Sigmoid colon (tissue), 7 donors: ENCODE measurements around the gene LSM5. TPM values are rescaled to one million over a fixed set of nuclear protein-coding genes. Genes with fewer than 3 reads are reported as not detected.

Source experiments
- DNase-seq: peaks from one replicate; pipeline ENCODE4 v3.0.0-alpha.2; 2019
- H3K27ac ChIP-seq, 4 donors: fragments of 200-600 bp; sonication (generic); one replicate each; pipeline ENCODE4 v1.5.1; 2016 to 2019; ENCODE audit warnings: mild to moderate bottlenecking in 1 of 4
- H3K27me3 ChIP-seq, 3 donors: fragments of 200-600 bp; sonication (generic); one replicate each; pipeline ENCODE4 v1.5.1; 2019; ENCODE audit warnings: mild to moderate bottlenecking in 1 of 3
- H3K36me3 ChIP-seq, 4 donors: fragments of 200-600 bp; sonication (generic); one replicate each; pipeline ENCODE4 v1.5.1; 2016 to 2019
- H3K4me1 ChIP-seq, 4 donors: fragments of 200-600 bp; sonication (generic); one replicate each; pipeline ENCODE4 v1.5.1; 2017 to 2019
- H3K4me3 ChIP-seq, 4 donors: fragments of 200-600 bp; sonication (generic); one replicate each; pipeline ENCODE4 v1.5.1; 2017 to 2019; ENCODE audit warnings: mild to moderate bottlenecking in 2 of 4, moderate library complexity in 1 of 4
- H3K9me3 ChIP-seq, 4 donors: fragments of 200-600 bp in 3 of 4; sonication (generic) in 3 of 4; one replicate each; pipeline versions ENCODE4 v1.5.1 to v1.6.1; 2013 to 2019
- CTCF ChIP-seq, 4 experiments: fragments of 450-650 bp in 3 of 4; fragments of 200-600 bp in 1 of 4; IDR thresholded peaks; one replicate each; pipeline ENCODE4 v1.5.1; 2016 to 2019; ENCODE audit warnings: antibody characterized with exemption in 4 of 4, mild to moderate bottlenecking in 3 of 4, moderate library complexity in 2 of 4
- EP300 ChIP-seq, 4 donors: sonication (generic); formaldehyde crosslinking; IDR thresholded peaks; one replicate each; pipeline ENCODE4 v1.6.1; 2017; ENCODE audit warnings: antibody characterized with exemption in 4 of 4
- POLR2A ChIP-seq, 2 donors: fragments of 450-650 bp; IDR thresholded peaks; one replicate each; pipeline ENCODE4 v1.6.1; 2016; ENCODE audit warnings: antibody characterized with exemption in 2 of 2, mild to moderate bottlenecking in 2 of 2, moderate library complexity in 2 of 2
- POLR2AphosphoS5 ChIP-seq, 4 donors: sonication (generic); formaldehyde crosslinking; IDR thresholded peaks; one replicate each; pipeline ENCODE4 v1.6.1; 2017; ENCODE audit warnings: antibody characterized with exemption in 4 of 4
- WGBS, 2 donors: extraction: QIAGEN DNeasy Blood & Tissue Kit; methylation state at CpG; one replicate each; pipeline ENCODE4 v1.1.7; 2013; 5-methylcytosine and 5-hydroxymethylcytosine counted together
- intact Hi-C: fragments of 100-400 bp; cut with DNase I; formaldehyde crosslinking; loops from one replicate; pipeline ENCODE4 v1.15.1; 2023
- polyA plus RNA-seq, 3 donors: library from polyadenylated mRNA; stranded (reverse); fragments of 200-250 nt; gene quantifications; one replicate each; pipeline ENCODE4 v1.2.3, GENCODE V29; 2013
- total RNA-seq, 4 donors: library from RNA; depleted of rRNA; stranded (reverse); fragments of >200 nt; gene quantifications; one replicate each; pipeline ENCODE4 v1.1.0, GENCODE V29; 2016
- donor health status: healthy with polysubstance abuse.
- donor health status: Bipolar disorder and iron deficiency.
- donor health status: healthy.

The LSM5 gene
- total and polyA plus RNA-seq, 7 donors: 17.8 to 107 (median 59.1) TPM

GRCh38 chr7:32462451-32462850 is 27.7 kb downstream of the LSM5 start:
- Histone ChIP-seq H3K27ac (no peak overlapping the region), H3K9me3 (no peaks in the 10 kb centered on the region), H3K4me3 (no peak overlapping the region), H3K36me3 (no peaks in the 10 kb centered on the region), H3K4me1 (no peaks in the 10 kb centered on the region), H3K27me3 (no peaks in the 10 kb centered on the region)
- TF ChIP-seq EP300 (IDR thresholded peaks at IDR 0.05) (no peak), CTCF (IDR thresholded peaks at IDR 0.05) (no peak), POLR2A (IDR thresholded peaks at IDR 0.05) (no peak)
- DNase-seq: no peak
- intact Hi-C loops: no loop called here

- no peaks in the 10 kb centered on the region for H3K27me3 ChIP-seq
- no peak overlapping the region for H3K4me3 ChIP-seq
- H3K4me1 ChIP-seq: no peaks in the 10 kb centered on the region
- H3K9me3 ChIP-seq: no peaks in the 10 kb centered on the region
- TF ChIP-seq POLR2AphosphoS5 (IDR thresholded peaks at IDR 0.05) (no peak), CTCF (IDR thresholded peaks at IDR 0.05) (no peak), POLR2A (IDR thresholded peaks at IDR 0.05) (no peak), EP300 (IDR thresholded peaks at IDR 0.05) (no peak)
- 31 to 72% methylated on average over 2 of the region's 2 CpGs for WGBS, 2 donors
- no peaks in the 10 kb centered on the region for H3K36me3 ChIP-seq
- no peak overlapping the region for H3K27ac ChIP-seq
- no peak for DNase-seq
- intact Hi-C loops: no loop called here
Measured at GRCh38 chr7:32461484-32461883, 28.7 kb downstream of the LSM5 start.

GRCh38 chr7:32459788-32460187 is 30.4 kb downstream of the LSM5 start:
- 88 to 95% methylated on average over 2 of the region's 2 CpGs for WGBS, 2 donors
- Histone ChIP-seq H3K27ac (no peak overlapping the region), H3K27me3 (no peaks in the 10 kb centered on the region), H3K36me3 (no peaks in the 10 kb centered on the region), H3K9me3 (no peaks in the 10 kb centered on the region), H3K4me1 (no peaks in the 10 kb centered on the region), H3K4me3 (no peak overlapping the region)
- TF ChIP-seq POLR2A (IDR thresholded peaks at IDR 0.05) (no peak), CTCF (IDR thresholded peaks at IDR 0.05) (no peak), EP300 (IDR thresholded peaks at IDR 0.05) (no peak), POLR2AphosphoS5 (IDR thresholded peaks at IDR 0.05) (no peak)
- intact Hi-C loops: no loop called here
- no peak for DNase-seq

GRCh38 chr7:32458025-32458424 is 32.2 kb downstream of the LSM5 start:
- intact Hi-C loops: no loop called here
- Histone ChIP-seq H3K27ac (no peak overlapping the region), H3K4me1 (no peaks in the 10 kb centered on the region), H3K27me3 (no peaks in the 10 kb centered on the region), H3K9me3 (no peaks in the 10 kb centered on the region), H3K4me3 (no peak overlapping the region), H3K36me3 (no peaks in the 10 kb centered on the region)
- WGBS, 2 donors: 70 to 73% methylated on average over 3 of the region's 3 CpGs
- DNase-seq: no peak
- TF ChIP-seq EP300 (IDR thresholded peaks at IDR 0.05): no peak
- no peak for TF ChIP-seq POLR2A (IDR thresholded peaks at IDR 0.05)
- no peak for TF ChIP-seq POLR2AphosphoS5 (IDR thresholded peaks at IDR 0.05)
- no peak for TF ChIP-seq CTCF (IDR thresholded peaks at IDR 0.05)

- no peak overlapping the region for H3K27ac ChIP-seq
- no peaks in the 10 kb centered on the region for H3K27me3 ChIP-seq
- no peaks in the 10 kb centered on the region for H3K9me3 ChIP-seq
- WGBS, 2 donors: 58 to 71% methylated on average over 8 of the region's 8 CpGs
- TF ChIP-seq POLR2A (IDR thresholded peaks at IDR 0.05): no peak
- TF ChIP-seq CTCF (IDR thresholded peaks at IDR 0.05): no peak
- no peak for TF ChIP-seq POLR2AphosphoS5 (IDR thresholded peaks at IDR 0.05)
- TF ChIP-seq EP300 (IDR thresholded peaks at IDR 0.05): no peak
- no peak overlapping the region for H3K4me3 ChIP-seq
- no peaks in the 10 kb centered on the region for H3K4me1 ChIP-seq
- no peaks in the 10 kb centered on the region for H3K36me3 ChIP-seq
- DNase-seq: no peak
- intact Hi-C loops: no loop called here
Measured at GRCh38 chr7:32453341-32454011, 36.7 kb downstream of the LSM5 start.
